OCI-LY3 (cell line): ENCODE results near the gene PRDM12.

Experiments used
- H2AFZ ChIP-seq: fragments of 200-600, 300-600 bp; shearing (Covaris generic); 2 replicates; pipeline ENCODE4 v1.6.0; 2014; ENCODE audit warnings: antibody characterized with exemption, low read depth, low read length
- H3K27ac ChIP-seq: fragments of 200-600, 300-600 bp; sonication (generic); 2 replicates; pipeline ENCODE4 v1.5.1; 2014; ENCODE audit warnings: mild to moderate bottlenecking, low read length, moderate library complexity, mixed read lengths
- H3K27me3 ChIP-seq: fragments of 200-600, 300-600 bp; sonication (generic); 2 replicates; pipeline ENCODE4 v1.6.1; 2014; ENCODE audit warnings: low read depth, low read length, mixed read lengths
- H3K36me3 ChIP-seq: fragments of 200-600, 300-600 bp; sonication (generic); replicated peaks from 2 replicates; pipeline ENCODE3; 2014; ENCODE audit warnings: low read depth, low read length, mixed read lengths
- H3K4me1 ChIP-seq: fragments of 300-600, 200-600 bp; sonication (generic); 2 replicates; pipeline ENCODE4 v1.6.1; 2014; ENCODE audit warnings: low read length, mixed read lengths
- H3K4me2 ChIP-seq: fragments of 200-600, 300-600 bp; sonication (generic); 2 replicates; pipeline ENCODE4 v1.6.1; 2014; ENCODE audit warnings: low read length, mixed read lengths
- H3K4me3 ChIP-seq: fragments of 300-600, 200-600 bp; sonication (generic); 2 replicates; pipeline ENCODE4 v1.5.1; 2014; ENCODE audit warnings: antibody characterized with exemption, mild to moderate bottlenecking, low read length, moderate library complexity
- H3K79me2 ChIP-seq: fragments of 300-600, 200-600 bp; shearing (Covaris generic); 2 replicates; pipeline ENCODE4 v1.6.1; 2014; ENCODE audit warnings: mild to moderate bottlenecking, low read length, mixed read lengths
- H3K9ac ChIP-seq: fragments of 300-600, 200-600 bp; shearing (Covaris generic); 2 replicates; pipeline ENCODE4 v1.6.0; 2014; ENCODE audit warnings: mild to moderate bottlenecking, low read length, moderate library complexity
- H3K9me3 ChIP-seq: fragments of 200-600, 300-600 bp; shearing (Covaris generic); 2 replicates; pipeline ENCODE4 v1.6.1; 2014; ENCODE audit warnings: low read length, mixed read lengths; ENCODE audit not compliant: insufficient read depth
- H4K20me1 ChIP-seq: fragments of 200-600, 300-600 bp; sonication (generic); 2 replicates; pipeline ENCODE4 v1.6.1; 2016; ENCODE audit warnings: low read length, mixed read lengths; ENCODE audit not compliant: insufficient read depth
- CTCF ChIP-seq: fragments of 200-600, 300-600 bp; sonication (generic); IDR thresholded peaks from 2 replicates; pipeline ENCODE4 v1.5.1; 2014; ENCODE audit warnings: antibody characterized with exemption, low read length, low read depth
- EZH2phosphoT487 ChIP-seq: fragments of 200-600 bp; shearing (Covaris generic); IDR thresholded peaks from 2 replicates; pipeline ENCODE4 v1.6.1; 2018; ENCODE audit warnings: antibody characterized with exemption, mixed run types, low read depth

The PRDM12 gene

DNA sequence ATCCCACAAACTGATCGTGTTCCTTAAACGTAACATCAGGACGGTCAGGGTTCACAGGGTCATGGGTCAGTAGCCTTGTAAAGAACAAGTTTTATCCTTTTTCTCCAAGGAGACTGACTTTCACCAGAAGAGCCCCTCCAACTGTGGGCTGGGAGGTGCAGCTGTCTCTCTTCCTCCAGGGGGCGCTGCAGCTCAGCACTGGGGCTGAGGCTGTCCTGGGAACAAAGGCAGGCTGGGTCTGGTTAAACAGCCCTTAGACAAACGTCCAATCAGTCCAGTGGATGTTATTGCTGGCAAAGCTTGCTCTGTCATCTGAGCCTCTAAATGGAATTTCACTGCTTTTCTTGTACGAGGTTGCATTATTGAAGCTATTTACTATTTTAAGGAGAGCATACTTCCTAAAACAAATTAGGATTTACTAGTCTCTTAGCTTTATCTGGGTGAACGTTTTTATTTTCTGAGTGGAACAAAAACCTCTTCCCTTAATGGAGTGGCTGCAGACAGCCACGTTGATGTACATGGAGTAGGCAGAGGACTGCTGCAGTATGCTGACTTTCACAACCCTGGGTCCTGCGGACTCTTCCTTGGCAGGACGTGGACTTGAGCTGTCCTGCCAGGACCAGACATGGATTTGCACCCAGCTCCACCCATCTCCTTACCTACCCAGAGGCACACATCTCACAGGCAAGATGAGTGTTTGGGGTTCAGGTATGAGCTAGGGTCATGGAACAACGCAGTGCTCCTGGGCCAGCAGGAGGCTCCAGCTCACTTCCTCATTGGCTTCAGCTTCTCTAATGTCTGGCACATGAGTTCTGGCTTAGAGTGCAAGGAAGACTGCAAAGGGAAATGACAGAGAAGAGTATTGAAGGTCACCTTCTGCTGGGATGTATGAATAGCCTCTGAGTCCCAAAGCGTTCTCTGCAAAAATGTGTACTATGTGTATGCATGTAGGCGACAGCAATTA is 36.9 kb downstream of the PRDM12 start:
- H3K4me3 ChIP-seq, result no peak overlapping the region
- peaks cover 50% of the 10 kb centered on the region for H4K20me1 ChIP-seq
- no peak overlapping the region for H2AFZ ChIP-seq
- no peak overlapping the region for H3K27ac ChIP-seq
- H3K9me3 ChIP-seq, result no peaks in the 10 kb centered on the region
- peaks cover 22% of the 10 kb centered on the region for H3K4me1 ChIP-seq
- H3K9ac ChIP-seq, result no peak overlapping the region
- peaks cover 58% of the 10 kb centered on the region for H3K79me2 ChIP-seq
- no peaks in the 10 kb centered on the region for H3K27me3 ChIP-seq
- no peak for TF ChIP-seq EZH2phosphoT487
- TF ChIP-seq CTCF, result peak; percentile 90
- H3K4me2 ChIP-seq, result no peak overlapping the region
- H3K36me3 ChIP-seq, result peaks cover 70% of the 10 kb centered on the region

DNA sequence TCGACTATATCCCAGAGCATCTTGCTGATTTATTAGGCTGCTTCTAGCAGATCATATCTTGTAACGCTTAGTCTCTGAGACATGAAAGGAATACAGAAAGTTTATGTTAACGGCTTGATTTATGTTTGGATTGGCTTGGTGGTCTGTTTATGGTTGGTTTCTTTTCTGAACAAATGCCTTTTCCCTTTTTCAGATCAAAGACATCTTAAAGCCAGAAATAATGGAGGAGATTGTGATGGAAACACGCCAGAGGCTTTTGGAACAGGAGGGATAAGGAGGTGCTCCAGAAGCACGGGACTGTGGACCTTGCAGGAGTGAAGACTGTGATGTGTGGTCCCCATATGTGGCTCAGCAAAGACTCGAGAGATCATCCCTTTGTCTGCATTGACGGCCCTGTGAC is 39.1 kb downstream of the PRDM12 start:
- H3K79me2 ChIP-seq, result peaks cover 37% of the 10 kb centered on the region
- peaks cover 37% of the 10 kb centered on the region for H4K20me1 ChIP-seq
- H3K27me3 ChIP-seq, result no peaks in the 10 kb centered on the region
- no peak for TF ChIP-seq EZH2phosphoT487
- no peak for TF ChIP-seq CTCF
- no peaks in the 10 kb centered on the region for H3K9me3 ChIP-seq
- peaks cover 54% of the 10 kb centered on the region for H3K36me3 ChIP-seq
- no peak overlapping the region for H3K9ac ChIP-seq
- H3K27ac ChIP-seq, result no peak overlapping the region
- peaks cover 9% of the 10 kb centered on the region for H3K4me1 ChIP-seq
- no peak overlapping the region for H2AFZ ChIP-seq
- H3K4me2 ChIP-seq, result no peak overlapping the region
- H3K4me3 ChIP-seq, result no peak overlapping the region

- no peak overlapping the region for H3K4me2 ChIP-seq
- no peak overlapping the region for H3K4me3 ChIP-seq
- peaks cover 5% of the 10 kb centered on the region for H3K79me2 ChIP-seq
- peaks cover 30% of the 10 kb centered on the region for H3K36me3 ChIP-seq
- H3K9me3 ChIP-seq, result no peaks in the 10 kb centered on the region
- H3K9ac ChIP-seq, result no peak overlapping the region
- no peak overlapping the region for H3K27ac ChIP-seq
- no peak for TF ChIP-seq EZH2phosphoT487
- TF ChIP-seq CTCF, result peak; percentile 91
- no peaks in the 10 kb centered on the region for H3K27me3 ChIP-seq
- H3K4me1 ChIP-seq, result 0 out of 2 replicates have a peak, but pooled peaks cover 3% of the 10 kb centered on the region
- H2AFZ ChIP-seq, result no peak overlapping the region
- peaks cover 7% of the 10 kb centered on the region; the same call in 1 of the 2 replicates for H4K20me1 ChIP-seq
Measured at GRCh38 chr9:130707225-130707976, 43.0 kb downstream of the PRDM12 start.

DNA sequence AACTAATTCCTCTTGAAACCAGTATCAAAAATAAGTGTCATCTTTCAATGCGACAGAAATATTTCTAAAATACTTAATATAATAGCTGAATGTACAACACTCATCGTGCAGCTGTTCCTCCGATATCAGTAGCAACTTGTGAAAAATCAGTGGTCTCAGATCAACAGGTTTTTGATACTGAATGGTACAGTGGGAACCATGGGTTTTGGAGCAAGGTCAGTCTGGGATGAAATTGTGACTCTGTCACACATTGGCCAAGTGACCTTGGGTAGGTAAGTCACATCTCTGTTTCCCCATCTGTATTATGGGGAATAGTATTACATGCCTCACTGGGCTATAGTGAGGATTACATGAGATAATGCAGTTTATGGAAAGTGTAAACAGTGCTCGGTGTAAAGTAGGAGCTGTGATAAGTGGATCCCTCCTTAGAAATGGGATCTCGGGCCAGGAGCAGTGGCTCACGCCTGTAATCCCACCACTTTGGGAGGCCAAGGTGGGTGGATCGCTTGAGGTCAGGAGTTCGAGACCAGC is 46.5 kb downstream of the PRDM12 start:
- H2AFZ ChIP-seq, result no peak overlapping the region
- H4K20me1 ChIP-seq, result 0 out of 2 replicates have a peak, but pooled peaks cover 4% of the 10 kb centered on the region
- H3K9me3 ChIP-seq, result no peaks in the 10 kb centered on the region
- H3K36me3 ChIP-seq, result peaks cover 11% of the 10 kb centered on the region
- peaks cover 28% of the 10 kb centered on the region for H3K79me2 ChIP-seq
- no peak overlapping the region for H3K27ac ChIP-seq
- TF ChIP-seq EZH2phosphoT487 (no peak), CTCF (no peak)
- H3K4me3 ChIP-seq, result no peak overlapping the region
- peaks cover 23% of the 10 kb centered on the region for H3K4me1 ChIP-seq
- H3K9ac ChIP-seq, result no peak overlapping the region
- no peak overlapping the region for H3K4me2 ChIP-seq
- no peaks in the 10 kb centered on the region for H3K27me3 ChIP-seq
